HG03196 (cell line): Measurements from ENCODE around the gene VAC14.
"Not testable (repeated sequence)": the region's sequence is repeated elsewhere in the genome, so short reads cannot be mapped to it uniquely, and the experiment has no call there.

Experiments
- ATAC-seq: cut with Tn5 transposase; IDR thresholded peaks from one replicate; pipeline ENCODE4 v1.9.1; 2021; ENCODE audit not compliant: unreplicated experiment

VAC14 gene

GRCh38 chr16:70648606-70649005 is 152.4 kb downstream of the VAC14 start:
- no peak for ATAC-seq

GRCh38 chr16:70647441-70648359 is 153.3 kb downstream of the VAC14 start:
- no peak for ATAC-seq

- ATAC-seq = no peak
These were observed 154.4 kb downstream of the VAC14 start, which contains the start of gene IL34 for GRCh38 chr16:70646260-70647241. TSS of gene IL34 (plus strand) at chr16:70646559. CDS start at chr16:70646948, 389 bp downstream.

GRCh38 chr16:70644763-70645597 is 156.0 kb downstream of the VAC14 start:
- ATAC-seq = no peak

- ATAC-seq = not testable (repeated sequence)
These were observed 157.7 kb downstream of the VAC14 start for GRCh38 chr16:70643264-70643663.

- no peak for ATAC-seq
These were observed 158.3 kb downstream of the VAC14 start for GRCh38 chr16:70642633-70643032.

- no peak for ATAC-seq
These were observed 161.9 kb downstream of the VAC14 start for GRCh38 chr16:70638814-70639792.
